HG03025 (cell line): ENCODE measurements around the gene OLR1.

Experiments
- ATAC-seq: cut with Tn5 transposase; IDR thresholded peaks from one replicate; pipeline ENCODE4 v1.9.1; 2021; ENCODE audit warnings: mild to moderate bottlenecking, moderate library complexity; ENCODE audit not compliant: unreplicated experiment, low FRiP score

The OLR1 gene

DNA sequence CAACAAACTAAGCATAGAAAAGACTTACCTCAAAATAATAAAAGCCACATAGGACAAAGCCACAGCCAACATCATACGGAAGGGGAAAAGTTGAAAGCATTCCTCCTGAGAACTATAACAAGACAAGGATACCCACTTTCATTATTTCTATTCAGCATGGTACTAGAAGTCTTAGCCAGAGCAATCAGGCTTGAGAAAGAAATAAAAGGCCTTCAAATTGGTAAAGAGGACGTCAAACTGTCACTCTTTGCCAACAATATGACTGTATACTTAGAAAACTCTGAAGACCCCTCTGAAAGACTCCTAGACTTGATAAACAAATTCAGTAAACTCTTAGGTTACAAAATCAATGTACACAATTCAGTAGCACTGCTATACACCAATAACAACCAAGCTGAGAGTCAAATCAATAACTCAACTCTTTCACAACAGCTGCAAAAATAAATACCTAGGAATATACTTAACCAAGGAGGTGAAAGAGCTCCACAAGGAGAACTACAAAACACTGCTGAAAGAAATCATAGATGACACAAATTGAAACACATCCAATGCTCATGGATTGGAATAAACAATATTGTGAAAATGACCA lies 61.6 kb downstream of the OLR1 start:
- no peak for ATAC-seq
